HG03378 (cell line): ENCODE data around the gene LDLRAP1.
"Not testable (repeated sequence)": the region's sequence is repeated elsewhere in the genome, so short reads cannot be mapped to it uniquely, and the experiment has no call there.

ENCODE experiments used
- ATAC-seq: cut with Tn5 transposase; IDR thresholded peaks from one replicate; pipeline ENCODE4 v1.9.1; 2021; ENCODE audit warnings: mild to moderate bottlenecking, moderate library complexity; ENCODE audit not compliant: unreplicated experiment

LDLRAP1 gene

DNA sequence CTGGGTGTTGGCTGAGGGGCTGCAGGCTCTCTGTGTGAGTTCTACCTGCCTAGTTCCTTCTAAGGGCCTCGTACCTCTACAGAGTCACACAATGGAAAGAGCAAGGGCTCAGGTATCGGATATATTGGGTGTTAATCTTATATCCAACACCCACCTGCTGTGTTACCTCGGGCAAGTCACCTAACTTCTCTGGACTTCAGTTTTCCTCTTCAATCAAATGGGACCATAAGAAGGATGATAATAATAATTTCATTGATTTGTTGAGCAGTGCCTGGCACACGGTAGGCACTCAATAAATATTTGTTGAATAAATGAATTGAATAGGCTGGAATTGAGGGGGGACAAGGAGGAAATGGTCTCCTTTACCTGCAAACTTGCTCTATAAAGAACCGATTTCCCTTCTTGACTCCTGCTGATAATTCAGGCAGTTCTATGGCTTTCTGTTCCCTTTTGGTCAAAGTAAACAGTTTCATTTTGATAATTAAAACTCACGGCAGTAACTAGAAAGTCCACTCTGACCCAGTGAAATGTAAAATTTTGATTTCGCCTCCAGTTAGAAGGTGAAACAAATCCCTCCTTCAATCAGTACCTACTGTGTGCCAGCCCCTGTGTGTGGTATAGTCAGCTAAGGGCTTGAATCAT lies 56.7 kb downstream of the LDLRAP1 start:
- no peak for ATAC-seq

- ATAC-seq, result not testable (repeated sequence)
Measured at GRCh38 chr1:25600971-25601699, 57.7 kb downstream of the LDLRAP1 start.

DNA sequence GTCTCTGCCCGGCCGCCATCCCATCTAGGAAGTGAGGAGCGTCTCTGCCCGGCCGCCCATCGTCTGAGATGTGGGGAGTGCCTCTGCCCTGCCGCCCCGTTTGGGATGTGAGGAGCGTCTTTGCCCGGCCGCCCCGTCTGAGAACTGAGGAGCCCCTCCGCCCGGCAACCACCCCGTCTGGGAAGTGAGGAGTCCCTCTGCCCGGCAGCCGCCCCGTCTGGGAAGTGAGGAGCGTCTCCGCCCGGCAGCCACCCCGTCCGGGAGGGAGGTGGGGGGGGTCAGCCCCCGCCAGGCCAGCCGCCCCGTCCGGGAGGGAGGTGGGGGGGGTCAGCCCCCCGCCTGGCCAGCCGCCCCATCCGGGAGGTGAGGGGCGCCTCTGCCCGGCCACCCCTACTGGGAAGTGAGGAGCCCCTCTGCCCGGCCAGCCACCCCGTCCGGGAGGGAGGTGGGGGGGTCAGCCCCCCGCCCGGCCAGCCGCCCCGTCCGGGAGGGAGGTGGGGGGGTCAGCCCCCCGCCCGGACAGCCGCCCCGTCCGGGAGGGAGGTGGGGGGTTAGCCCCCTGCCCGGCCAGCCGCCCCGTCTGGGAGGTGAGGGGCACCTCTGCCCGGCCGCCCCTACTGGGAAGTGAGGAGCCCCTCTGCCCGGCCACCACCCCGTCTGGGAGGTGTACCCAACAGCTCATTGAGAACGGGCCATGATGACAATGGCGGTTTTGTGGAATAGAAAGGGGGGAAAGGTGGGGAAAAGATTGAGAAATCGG lies 60.6 kb downstream of the LDLRAP1 start:
- not testable (repeated sequence) for ATAC-seq

DNA sequence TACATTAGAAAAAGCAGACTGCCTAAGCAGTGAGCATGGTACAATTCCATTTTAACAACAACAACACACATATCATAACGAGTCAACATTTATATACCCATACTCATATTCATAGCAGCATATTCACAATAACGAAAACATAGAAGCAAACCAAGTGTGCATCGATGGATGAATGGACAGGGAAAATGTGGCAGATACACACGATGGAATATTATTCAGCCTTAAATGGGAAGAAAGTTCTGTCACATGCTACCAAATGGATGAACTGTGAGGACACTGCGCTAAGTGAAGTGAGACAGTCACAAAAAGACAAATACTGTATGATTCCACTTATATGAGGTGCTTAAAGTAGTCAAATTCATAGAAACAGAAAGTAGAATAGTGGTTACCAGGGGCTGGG lies 63.7 kb downstream of the LDLRAP1 start:
- no peak for ATAC-seq

GRCh38 chr1:25608488-25609178 lies 65.2 kb downstream of the LDLRAP1 start:
- peak; percentile 62 for ATAC-seq

- no peak for ATAC-seq
Measured at GRCh38 chr1:25609921-25610320, 66.5 kb downstream of the LDLRAP1 start.

GRCh38 chr1:25610822-25611630 lies 67.6 kb downstream of the LDLRAP1 start:
- no peak for ATAC-seq

GRCh38 chr1:25611843-25612242 lies 68.4 kb downstream of the LDLRAP1 start:
- ATAC-seq, result no peak

- no peak for ATAC-seq
Measured at GRCh38 chr1:25612421-25612820, 69.0 kb downstream of the LDLRAP1 start.

GRCh38 chr1:25613091-25613490 lies 69.7 kb downstream of the LDLRAP1 start:
- no peak for ATAC-seq

DNA sequence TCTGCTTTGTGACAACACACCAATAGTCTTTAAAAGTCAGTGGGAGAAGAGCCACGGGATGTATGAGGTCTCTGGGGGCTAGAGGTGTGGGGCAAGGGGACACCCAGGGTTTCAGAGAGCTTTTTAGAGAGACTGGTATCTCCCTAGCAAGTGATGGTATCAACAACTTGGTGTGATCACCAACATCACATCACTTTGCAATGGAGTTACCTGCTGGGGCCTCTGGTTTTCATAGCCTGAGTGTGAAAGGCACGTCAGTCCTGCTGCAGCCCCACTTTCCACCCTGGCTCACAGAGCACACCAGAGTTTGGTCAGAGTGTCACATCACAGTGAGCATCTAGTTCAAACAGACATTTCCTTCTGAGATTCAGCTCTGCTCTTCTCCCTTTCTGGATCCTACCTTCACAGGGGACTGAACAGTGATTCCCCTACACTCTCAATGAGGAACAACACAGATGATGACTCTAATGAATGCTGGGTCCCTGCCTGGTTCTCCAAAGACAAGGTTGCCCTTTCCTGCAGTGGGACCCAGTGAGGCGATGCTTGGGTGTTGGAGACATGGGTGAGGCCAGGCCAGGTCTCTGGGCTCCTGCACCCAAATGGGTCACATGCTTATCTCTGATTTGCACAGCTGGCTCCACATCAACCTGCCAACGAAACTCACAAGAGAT lies 71.2 kb downstream of the LDLRAP1 start:
- no peak for ATAC-seq

DNA sequence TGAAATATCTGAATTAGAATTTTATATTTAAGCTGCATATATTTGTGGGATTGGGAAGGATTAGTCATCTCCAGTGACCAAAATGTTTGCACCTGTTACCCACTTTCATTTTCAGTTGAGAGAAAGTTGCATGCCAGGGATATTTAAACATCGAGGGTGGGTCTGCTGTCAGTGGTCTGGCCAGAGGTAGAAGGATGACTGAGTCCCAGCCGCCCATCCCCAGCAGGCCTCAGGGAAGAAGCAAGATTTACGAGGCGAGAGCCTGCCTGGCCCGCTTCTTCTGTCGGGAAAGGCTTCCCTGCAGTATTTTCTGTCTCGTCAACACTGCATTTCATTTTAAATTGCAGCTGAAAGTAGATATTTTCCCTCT lies 71.8 kb downstream of the LDLRAP1 start:
- ATAC-seq, result no peak

GRCh38 chr1:25615563-25616094 lies 72.2 kb downstream of the LDLRAP1 start:
- peak; percentile 19 for ATAC-seq

DNA sequence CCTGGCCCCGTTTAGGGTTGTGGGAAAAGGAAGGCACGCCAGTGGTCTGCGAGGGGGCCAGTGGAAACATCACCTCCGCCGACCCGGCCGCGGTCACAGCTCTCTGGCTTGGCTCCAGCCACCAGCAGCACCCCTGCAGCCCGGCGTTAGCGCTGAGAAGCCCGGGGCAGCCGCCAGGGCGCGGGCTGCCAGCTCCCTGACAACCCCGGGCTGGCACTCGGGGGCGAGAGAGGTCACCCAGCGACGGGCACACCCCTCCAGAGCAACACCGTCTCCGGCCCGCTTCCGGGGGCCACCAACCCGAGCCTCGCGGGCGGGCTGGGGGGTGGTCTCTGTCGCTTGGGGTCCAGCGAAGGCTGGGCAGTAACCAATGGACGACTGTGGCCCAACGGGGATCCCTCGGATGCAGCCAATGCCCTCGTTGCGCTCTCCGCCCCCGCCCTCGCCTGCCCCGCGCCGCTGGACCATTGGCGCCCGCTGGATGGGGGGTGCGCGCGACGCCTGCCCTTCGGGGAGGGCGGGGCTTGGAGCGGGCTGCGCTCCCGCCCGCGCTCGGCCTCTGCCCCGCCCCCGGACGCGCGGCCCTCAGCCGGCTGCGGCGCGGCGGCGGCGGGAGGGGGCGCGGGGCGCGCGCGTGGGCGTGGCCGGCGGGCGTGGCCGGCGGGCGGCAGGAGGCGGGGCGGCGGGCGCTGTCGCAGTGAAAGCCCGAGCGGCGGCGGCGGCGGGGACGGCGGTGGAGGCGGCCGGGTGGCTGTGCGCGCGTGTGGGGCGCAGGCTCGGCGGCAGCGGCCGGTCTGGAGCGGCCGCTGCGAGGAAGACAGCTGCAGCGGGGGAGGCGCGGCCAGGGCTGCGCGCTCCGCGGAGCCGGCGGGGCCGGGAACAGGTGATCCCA lies 72.9 kb downstream of the LDLRAP1 start, which contains the start of gene MAN1C1:
Gene MAN1C1 (plus strand): TSS at position 697 of the 892 bp plus-strand sequence. CDS start 1,007 bp downstream, outside the sequence.
- ATAC-seq, result peak; percentile 43

DNA sequence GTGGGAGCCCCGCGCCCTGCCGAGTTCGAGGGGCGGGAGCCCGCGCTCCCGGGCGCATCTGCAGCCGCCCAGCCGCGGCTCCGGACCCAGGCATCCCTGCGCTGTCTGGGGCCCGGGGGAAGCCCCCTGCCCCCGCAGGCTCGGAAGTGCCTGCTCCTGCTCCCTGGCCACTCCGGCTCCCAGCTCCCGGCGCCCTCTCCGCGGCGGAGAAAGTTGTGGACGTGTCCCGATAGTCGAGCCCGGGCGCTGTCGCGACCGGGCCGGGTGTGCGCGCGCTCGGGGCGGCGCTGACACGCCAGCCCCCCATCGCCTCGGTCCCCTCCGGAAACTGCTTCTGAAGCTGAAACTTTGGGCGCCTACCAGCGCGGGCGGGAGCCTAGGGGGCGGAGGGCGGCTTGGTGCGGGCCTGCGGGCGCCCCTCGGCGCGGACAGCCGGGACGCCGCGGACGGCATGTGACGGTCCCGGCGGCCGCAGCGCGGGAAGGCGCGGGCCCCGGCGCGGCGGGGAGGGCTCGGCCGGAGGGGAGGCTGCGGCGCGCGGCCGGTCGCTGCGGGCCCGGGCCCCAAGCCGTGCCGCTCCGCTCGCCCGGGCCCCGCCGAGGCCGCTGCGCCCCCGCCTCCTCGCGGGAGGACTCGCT lies 73.7 kb downstream of the LDLRAP1 start:
- ATAC-seq, result no peak

DNA sequence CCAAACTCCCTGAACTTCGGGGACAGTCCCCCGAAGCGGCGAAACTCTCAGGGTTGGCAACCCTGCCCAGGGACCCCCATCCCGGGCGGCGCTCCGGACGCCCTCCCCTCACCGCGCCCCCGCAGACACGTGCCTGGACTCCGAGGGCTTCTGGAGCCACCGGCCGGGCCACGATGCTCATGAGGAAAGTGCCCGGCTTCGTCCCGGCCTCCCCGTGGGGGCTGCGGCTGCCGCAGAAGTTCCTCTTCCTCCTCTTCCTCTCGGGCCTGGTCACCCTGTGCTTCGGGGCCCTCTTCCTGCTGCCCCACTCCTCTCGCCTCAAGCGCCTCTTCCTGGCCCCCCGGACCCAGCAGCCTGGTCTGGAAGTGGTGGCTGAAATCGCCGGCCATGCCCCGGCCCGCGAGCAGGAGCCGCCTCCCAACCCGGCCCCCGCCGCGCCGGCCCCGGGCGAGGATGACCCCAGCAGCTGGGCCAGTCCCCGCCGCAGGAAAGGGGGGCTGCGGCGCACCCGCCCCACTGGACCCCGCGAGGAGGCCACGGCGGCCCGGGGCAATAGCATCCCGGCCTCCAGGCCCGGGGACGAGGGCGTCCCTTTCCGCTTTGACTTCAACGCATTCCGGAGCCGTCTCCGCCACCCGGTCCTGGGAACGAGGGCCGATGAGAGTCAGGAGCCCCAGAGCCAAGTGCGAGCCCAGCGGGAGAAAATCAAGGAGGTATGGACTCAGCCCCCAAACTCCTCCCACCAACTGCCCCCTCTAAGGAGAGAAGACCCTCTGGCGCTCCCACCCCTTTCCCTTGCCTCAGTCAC lies 74.4 kb downstream of the LDLRAP1 start:
- no peak for ATAC-seq

- no peak for ATAC-seq
Measured at GRCh38 chr1:25618433-25618808, 75.0 kb downstream of the LDLRAP1 start.
